PFSK-1 (cell line): ENCODE measurements around the gene BTC.

Source experiments
- FOXP2 ChIP-seq: optimal IDR thresholded peaks from 2 replicates; pipeline ENCODE3; 2011; ENCODE audit warnings: borderline replicate concordance, control low read depth, inconsistent platforms; ENCODE audit not compliant: insufficient read depth; ENCODE audit errors: extremely low read length, extremely low read depth
- POLR2AphosphoS5 ChIP-seq: IDR thresholded peaks from 2 replicates; pipeline ENCODE4 v1.6.1; 2012; ENCODE audit warnings: low read depth, mild to moderate bottlenecking, control low read depth, low read length, moderate library complexity
- REST ChIP-seq, 2 experiments: IDR thresholded peaks; 2 replicates each; pipeline versions ENCODE4 v1.6.1 to v1.8.0; 2011 to 2012; ENCODE audit warnings: low read depth in 2 of 2, low read length in 2 of 2, control low read depth in 1 of 2, inconsistent platforms in 1 of 2, mild to moderate bottlenecking in 1 of 2, moderate library complexity in 1 of 2; ENCODE audit not compliant: insufficient read depth in 1 of 2
- SIN3A ChIP-seq: IDR thresholded peaks from 2 replicates; pipeline ENCODE4 v1.6.1; 2012; ENCODE audit warnings: mild to moderate bottlenecking, low read length, moderate library complexity, borderline replicate concordance; ENCODE audit not compliant: insufficient read depth
- TAF1 ChIP-seq: IDR thresholded peaks from 2 replicates; pipeline ENCODE4 v1.6.1; 2012; ENCODE audit warnings: low read length, control low read depth, borderline replicate concordance; ENCODE audit not compliant: insufficient read depth

- TF ChIP-seq SIN3A (no peak), TAF1 (no peak), POLR2AphosphoS5 (no peak), REST (IDR thresholded peaks at IDR 0.05; ENCODE audit: insufficient read depth in 1 of 2, low read depth in 2 of 2, low read length in 2 of 2) (no peak), FOXP2 (no peak)
Observed at GRCh38 chr4:74777531-74777930, 16.8 kb downstream of the BTC start.
